Measurements from ENCODE around the gene TBC1D14.

GRCh38 chr4:6990661-6991060, 81.0 kb downstream of the TBC1D14 start:
- TF ChIP-seq ZNF436 (CRISPR knock-in tag; IDR thresholded peaks at IDR 0.05) (no peak), CTCF (IDR thresholded peaks at IDR 0.05 in 2 of 3, conservative IDR thresholded peaks at IDR 0.05 in 1 of 3; ENCODE audit: insufficient read depth in 2 of 3, low read depth in 1 of 3, low read length in 3 of 3) (no peak), SNAPC5 (CRISPR knock-in tag; IDR thresholded peaks at IDR 0.05) (no peak), CXXC5 (CRISPR knock-in tag; IDR thresholded peaks at IDR 0.05) (no peak), ZNF592 (IDR thresholded peaks at IDR 0.05) (no peak), KAT7 (CRISPR knock-in tag; IDR thresholded peaks at IDR 0.05; ENCODE audit: borderline replicate concordance) (no peak), CTBP1 (IDR thresholded peaks at IDR 0.05; ENCODE audit: borderline replicate concordance) (no peak), RAD51 (IDR thresholded peaks at IDR 0.05; ENCODE audit: borderline replicate concordance, low read depth) (no peak), SREBF2 (CRISPR knock-in tag; IDR thresholded peaks at IDR 0.05) (no peak)

Measured in K562 (cell line).